ENCODE results near the gene XPNPEP1.

XPNPEP1 gene

DNA sequence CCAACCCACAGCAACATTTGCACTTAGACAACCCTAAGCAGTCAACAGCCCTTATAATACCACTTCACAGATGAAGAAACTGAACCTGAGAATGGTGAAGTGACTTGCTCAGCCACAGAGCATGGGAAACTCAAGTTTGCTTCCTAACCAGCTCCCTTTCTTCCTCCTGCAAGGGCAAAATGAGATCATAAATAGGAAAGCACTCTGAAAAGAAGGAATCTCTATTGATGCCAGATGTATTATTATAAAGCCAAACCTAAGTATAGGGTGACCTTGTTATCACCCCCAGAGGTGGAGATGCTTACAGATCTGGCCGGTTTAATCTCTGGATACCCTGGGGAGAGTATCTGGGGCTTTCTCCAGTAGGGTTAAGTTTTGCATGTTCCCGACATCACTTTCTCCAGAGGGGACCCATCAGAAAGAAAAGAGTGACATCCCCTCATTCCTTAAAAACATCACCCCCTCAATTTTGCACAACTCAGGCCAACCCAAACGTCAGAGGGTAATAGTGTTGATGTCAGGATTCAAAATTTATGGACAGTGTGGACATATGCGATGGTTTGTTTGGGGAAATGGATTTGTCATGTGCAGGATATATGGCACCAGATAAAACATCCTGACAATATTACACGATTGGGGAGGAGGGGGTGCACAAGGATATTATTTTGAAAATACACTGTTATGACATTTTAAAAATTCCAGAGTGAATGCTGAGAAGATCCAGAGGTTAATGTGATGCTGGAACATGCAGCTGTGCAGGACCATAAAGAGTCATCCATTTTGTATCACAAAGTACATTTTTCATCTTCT is 24.0 kb upstream of the XPNPEP1 start:
- no peak for DNase-seq

DNA sequence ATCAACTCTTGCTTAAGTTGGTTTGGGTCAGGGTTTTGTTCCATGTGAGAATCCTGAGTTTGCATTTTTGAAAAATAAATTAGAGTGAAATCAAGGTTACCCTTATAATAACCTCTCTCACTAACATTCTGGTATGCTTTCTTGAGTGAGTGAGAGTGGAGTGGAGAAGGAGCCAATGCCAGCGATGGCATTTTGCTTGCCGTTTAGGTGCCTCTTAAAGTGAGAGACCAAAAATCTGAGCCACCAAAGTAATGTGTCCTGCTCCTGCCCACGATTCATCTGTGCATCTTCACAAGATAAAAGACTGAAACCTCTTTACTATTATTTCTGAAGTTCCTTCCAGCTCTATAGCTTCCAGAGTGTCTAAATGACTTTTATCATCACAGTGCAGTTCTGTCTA is 23.4 kb upstream of the XPNPEP1 start:
- DNase-seq = no peak

DNA sequence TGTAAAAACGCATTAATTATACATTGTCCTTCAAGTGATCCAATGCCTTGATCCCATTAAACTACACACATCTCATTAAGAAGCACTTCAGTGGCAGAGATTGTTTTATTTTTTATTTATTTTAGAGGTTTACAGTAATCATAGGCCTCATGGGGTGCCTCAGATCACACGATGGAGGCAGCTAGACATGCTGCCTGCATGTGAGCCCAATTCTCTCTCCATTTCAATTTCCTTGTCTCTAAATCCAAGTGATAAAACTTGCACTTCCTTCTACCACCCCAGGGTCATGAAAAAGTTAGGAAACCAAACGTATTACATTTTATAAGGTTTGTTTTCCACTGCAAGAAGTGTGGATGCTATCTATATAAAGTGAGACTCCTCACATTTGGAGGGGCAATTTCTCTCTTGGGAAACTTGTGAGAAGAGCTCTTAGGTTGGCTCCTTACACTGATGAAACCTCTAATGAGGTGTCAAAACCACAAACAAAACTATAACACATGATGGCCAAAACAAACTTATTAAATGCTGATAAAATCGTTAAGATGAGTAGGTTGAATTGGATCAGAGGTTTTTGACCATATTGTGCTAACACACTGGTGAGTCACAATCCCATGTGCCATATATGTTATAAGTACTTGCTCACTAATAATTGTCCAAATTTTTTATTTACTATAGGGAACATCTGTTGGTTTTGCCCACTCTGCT is 22.3 kb upstream of the XPNPEP1 start:
- DNase-seq = no peak

DNA sequence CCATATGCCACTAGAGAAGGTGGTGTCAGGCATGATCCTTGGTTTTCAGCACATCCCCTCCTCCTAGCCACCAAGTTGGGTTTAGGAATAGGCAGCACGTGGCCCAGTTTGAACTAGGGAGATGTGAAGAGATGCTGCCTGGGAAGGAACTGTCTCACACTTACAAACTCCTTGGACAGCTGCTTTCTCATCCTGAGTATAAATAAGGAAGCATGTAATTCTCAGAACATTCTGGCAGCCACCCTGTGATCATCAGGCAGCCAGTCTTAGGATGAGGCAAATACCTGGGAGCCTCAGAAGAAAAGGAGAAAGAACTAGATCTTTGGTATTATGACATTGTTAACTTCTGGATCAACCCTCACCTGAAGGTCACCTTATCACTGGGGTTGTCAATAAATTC is 21.3 kb upstream of the XPNPEP1 start:
- DNase-seq = no peak

DNA sequence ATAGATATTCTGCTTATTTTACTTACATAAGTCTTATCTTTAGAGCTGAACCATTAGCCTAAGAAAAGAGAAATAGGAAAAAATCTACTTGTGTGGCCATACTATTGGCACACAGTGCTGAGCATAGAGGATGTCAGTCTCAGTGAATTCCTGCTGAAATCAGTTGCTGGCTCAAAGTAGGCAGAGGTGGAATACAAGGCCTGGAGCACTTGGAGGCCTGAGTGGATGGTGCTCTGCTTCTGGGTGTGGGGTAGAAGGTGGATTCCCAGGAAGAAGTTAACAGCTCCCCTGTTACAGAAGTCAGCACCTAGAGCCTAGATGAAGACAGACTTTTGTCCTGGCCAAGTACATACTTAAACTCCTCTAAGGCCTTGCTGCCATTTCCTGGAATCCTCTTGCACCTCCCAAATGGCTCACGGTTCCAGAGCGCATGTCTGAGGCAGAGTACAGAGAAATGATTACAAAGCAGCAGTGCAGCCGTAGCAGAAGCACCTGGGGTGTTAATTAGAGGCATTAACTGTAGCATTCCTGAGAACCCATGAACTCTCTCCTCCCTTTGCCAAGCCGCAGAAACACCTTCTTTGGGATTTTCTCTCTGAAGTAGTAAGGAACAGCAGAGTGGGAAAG is 18.0 kb upstream of the XPNPEP1 start:
- no peak for DNase-seq

DNA sequence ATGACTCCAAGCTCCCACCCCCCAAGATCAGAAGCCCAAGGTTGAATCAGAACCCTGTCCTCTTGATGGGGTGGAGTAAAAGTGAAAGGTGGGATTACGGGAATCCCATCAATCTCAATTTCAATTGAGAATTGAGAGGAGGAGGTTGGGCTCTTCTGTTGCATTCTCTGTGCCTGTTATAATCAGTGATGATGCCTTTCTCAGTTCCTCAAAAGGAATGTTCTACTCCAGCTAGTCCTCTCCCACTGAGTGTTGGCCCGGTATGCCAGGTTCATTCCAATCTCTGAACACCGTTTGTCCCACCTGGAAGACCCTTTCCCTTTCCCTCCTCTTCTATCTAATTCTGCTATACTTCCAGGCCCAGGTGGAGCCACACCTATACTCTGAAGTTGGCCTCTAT is 17.2 kb upstream of the XPNPEP1 start:
- no peak for DNase-seq

DNA sequence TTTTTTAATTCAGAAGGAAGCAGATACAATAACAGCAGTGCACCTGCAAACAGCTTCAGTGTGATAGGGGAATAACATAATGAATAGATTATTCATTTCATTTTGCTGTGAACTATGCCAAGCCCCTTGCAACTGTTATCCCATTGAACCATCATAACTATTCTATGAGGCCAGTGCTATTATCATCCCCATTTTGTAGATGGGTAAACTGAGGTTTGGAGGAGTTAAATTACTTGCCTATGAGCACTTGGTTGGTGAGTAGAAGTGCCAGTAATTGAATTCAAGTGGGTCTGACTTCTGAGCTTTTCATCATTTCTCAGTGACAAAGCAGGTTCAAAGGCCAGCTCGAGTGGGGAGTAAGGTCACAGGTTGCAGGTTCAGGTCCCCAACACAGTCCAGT is 16.8 kb upstream of the XPNPEP1 start:
- no peak for DNase-seq

DNA sequence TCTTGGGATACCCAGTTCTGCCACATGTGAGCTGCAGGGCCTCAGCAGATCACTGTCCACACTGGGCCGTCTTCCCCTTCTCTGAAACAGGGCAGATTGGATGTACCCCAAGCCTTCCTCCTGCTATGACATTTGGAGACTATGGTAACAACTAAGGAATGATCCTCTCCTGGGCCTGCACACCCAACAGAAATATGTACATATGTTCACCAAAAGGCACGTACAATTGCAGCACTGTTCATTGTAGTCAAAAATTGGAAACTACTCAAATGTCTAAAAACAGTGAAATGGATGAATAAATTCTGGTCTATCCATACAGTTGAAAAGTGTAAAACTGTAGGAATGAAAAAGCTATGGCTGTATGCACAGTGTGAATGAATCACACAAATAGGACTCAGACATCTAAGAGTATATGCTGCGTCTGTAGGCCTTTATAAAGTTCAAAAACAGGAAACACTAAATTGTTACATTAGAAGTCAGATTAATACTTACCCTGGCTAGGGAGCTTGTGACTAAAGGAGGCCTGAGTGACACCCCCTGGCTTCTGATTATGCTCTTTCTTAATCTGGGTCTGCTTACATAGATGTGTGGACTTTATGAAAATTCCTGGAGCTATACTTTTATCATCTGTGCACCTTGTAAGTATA is 16.1 kb upstream of the XPNPEP1 start:
- DNase-seq = no peak

DNA sequence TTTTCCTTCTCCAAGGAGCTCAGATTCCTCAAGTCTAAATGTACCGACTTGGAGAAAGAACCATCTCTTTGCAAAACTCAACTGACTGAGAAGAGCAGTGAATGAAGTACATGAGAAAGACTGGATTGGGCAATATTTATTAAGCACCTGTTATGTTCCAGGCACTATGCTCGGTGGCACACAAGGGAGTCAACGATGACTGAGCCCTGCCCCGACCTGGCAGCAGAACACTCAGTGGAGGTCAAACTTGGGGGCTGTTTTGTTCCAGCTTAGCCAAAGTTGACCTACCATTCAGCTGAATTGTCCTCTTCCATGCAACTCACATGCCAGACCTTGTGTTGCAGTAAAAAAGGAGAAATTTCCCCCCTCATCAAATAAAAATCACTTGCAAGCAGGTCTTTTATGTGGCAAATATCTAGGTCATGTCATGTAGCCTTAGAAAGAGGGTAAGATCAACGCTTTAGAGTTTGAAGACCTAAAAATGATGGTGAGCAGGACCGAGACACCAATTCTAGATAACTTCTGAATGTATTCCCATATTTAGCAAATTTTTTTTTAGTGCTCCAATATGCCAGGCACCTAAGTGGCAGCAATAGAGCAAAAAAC is 14.3 kb upstream of the XPNPEP1 start:
- DNase-seq = no peak

DNA sequence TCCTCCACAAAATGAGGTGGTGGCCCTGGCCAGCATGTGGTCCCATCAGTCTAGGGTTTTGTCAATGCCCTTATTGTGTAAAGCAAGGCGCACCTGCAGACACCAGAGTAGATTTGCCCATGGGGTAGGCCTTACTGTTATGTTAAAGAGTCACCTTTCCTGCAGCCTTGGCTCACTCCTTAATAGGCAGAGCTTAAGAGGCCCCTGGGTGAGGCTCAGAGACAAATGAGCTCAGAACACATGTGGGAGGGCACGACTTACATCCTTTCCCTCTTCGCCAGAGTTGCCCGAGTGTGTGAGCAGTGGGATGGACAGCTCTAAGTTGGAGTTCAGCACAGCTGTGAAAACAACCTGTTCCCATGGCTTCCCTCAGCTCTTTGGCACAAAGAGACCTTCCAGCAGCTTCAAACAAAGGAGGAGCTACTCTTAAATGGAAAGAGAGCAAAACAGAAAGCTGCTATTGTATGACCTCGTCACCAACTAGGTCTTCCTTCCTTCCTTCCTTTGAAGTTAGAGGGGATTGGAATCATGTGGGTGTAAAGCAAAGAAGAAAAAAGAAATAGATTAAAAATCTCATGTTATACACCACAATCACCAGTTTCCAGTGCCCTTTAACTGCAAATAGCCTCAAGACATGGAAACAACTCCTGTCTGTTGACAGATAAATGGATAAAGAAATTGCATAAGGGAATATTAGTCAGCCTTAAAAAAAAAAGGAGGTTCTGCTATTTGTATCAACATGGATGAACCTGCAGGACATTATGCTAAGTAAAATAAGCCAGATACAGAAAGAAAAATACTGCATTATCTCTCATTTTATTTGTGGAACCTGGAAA is 11.9 kb upstream of the XPNPEP1 start:
- DNase-seq = peak; percentile 47

DNA sequence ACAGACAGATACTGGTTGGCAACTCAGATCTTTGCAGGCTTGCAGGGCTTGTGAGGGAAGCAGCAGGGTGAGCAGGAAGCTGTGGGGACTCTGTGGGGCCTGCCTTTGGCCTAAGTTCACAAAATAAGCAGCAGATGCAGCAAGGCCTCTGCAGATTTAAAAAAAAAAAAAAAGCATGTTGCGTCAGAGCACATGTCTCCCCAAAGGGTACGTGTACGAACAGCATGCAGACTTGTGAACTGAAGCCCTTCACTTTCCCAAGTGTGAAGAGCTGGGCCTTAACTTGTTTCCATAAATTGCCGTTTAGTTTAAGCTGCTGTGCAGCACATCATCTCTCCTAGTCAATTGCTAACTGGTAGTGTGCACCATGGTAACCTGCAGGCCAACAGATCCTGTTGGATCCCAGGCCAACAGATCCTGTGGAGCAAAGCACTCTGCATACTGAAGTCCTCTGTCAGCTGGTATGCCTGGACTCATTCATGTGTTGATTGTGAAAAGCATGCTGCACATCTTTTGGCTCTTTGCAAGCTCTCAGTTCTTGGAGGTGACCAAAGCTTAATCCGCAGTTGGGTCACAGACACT is 10.8 kb upstream of the XPNPEP1 start:
- peak; percentile 41 for DNase-seq

DNA sequence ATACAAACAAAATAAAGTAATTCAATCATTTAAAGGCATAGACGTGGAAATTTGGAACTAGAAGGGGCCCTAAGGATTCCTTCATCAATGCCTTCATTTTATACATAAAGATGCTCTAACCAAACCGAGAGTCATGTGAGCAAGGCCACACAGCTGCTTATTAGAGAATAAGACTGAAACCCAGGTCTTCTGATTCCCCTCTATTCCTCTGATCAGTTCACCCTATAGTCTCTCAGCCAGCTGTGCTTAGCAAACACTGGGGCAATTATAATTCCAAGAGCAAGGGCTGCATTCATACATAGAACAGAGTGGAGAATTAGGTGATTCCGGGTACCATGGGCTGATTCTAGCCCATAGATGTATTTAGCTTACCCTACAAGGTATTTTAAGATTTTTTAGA is 9.7 kb upstream of the XPNPEP1 start:
- no peak for DNase-seq

DNA sequence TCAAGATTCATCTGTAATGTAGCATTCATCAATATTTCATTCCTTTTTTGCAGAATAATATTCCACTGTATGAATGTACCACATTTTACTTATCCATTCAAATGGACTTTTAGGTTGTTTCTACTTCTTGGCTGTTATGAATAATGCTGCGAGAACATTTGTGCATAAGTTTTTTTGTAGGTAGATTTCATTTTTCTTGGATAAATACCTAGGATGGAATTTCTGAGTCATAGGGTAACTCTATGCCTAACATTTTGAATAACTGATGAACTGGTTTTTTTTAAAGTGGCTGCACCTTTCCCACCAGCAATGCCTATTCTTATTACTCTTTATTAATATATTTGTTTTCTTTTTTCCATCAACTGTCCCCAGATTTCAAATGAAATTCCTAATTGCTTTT is 9.1 kb upstream of the XPNPEP1 start:
- no peak for DNase-seq

DNA sequence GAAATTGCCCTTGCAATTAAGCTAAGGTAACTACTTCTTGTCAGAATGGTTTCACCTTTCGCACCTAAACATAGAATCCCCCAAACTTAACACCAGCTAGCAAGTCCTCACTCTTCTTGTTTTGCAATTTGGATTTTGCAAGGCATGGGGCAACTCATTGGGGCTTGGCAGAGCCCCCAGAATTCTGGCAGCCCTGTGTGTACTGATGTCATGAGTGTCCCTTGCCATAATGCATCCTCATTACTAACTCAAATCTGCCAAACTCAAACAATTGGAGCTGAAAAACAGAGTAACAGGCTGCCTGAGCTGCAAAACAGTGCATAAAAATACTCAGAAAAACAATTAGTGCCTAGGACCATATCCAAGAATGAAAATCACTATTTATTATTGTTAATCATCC is 7.9 kb upstream of the XPNPEP1 start:
- DNase-seq = no peak

DNA sequence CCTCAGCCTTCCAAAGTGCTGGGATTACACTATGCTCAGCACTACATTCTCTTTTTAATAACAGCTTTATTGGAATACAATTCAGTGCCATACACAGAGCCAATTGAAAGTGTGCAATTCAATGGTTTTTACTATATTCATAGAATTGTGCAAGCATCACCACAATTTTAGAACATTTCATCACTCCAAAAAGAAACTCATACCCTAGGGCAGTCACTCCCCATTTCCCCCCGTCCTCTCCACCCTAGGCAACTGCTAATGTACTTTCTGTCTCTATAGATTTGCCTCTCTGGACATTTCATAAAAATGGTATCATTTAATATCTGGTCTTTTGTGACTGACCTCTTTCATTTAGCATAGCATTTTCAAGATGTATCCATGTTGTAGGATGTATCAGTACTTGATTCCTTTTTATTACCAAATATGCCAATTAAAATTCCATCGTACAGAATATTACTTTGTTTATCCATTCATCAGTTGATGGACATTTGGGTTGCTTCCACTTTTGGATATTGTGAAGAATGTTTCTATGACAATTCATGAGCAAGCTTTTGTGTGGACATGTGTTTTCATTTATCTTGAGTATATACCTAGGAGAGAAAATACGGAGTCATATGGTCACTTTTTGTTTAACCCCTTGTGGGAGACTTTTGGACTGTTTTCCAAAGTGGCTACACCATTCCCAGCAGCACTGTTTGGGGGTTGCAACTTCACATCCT is 6.3 kb upstream of the XPNPEP1 start:
- no peak for DNase-seq

DNA sequence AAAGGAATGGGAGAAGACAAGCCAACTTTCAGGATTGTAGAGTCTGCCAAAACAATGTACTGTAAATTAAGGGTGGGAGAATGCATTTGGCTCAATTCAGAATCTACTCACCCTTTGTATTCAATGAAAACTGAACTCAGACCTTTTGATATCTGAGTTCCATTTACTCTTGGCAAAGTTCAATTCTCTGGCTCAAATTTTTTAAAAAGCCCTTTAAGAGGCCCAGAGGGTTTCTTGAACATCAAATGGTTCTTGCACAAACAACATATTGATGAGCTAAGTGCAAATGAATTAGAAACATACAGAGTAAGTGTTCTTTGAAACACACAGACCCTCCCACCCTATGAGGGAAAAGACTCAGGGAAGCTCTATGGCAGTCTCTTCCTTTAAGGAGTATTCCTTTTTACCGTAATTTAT is 5.2 kb upstream of the XPNPEP1 start:
- no peak for DNase-seq

DNA sequence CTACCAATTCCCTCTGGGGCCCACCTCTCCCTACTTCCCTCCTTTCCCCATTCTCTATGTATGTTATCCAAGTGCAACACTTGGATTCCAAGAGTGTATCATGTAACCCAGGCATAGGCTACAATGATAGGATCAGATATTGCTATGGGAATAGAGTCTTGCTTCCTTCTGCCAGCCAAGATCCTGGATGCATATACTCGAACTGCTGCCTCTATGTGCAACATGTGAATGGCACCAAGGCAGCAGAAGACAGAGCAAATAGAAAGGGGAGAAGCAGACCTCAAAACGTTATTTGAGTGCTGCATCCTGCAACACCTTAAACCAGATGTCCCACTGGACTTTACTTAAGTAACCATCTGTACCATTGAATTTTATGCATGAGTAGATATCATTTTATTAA is 3.5 kb upstream of the XPNPEP1 start:
- no peak for DNase-seq

DNA sequence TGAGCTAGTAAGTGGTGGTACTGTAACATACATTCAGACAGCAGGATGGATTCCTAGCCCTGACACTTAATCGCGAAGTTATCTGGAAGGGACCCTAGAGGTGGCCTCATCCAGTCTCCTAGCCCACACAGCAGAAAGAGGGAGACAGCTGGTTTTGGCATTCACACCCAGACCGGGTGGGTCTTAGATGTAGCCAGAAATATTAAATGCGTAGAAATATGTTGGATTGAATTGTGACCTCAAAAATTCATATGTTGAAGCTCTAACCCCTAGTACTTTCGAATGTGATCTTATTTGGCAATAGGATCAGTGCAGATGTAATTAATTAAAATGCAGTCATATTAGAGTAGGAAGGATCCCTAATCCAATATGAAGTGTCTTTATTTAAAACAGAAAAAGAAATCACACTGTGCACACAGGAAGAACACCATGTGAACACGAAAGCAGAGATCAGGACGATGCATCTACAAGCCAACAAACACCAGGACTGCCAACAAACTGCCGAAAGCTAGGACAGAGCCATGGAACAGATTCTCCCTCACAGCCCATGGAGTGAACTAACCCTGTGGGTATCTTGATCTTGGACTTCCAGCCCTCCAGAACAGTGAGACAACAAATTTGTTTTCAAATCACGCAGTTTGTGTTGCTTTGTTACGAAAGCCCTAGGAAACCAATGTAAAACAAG is 2.9 kb upstream of the XPNPEP1 start:
- no peak for DNase-seq

DNA sequence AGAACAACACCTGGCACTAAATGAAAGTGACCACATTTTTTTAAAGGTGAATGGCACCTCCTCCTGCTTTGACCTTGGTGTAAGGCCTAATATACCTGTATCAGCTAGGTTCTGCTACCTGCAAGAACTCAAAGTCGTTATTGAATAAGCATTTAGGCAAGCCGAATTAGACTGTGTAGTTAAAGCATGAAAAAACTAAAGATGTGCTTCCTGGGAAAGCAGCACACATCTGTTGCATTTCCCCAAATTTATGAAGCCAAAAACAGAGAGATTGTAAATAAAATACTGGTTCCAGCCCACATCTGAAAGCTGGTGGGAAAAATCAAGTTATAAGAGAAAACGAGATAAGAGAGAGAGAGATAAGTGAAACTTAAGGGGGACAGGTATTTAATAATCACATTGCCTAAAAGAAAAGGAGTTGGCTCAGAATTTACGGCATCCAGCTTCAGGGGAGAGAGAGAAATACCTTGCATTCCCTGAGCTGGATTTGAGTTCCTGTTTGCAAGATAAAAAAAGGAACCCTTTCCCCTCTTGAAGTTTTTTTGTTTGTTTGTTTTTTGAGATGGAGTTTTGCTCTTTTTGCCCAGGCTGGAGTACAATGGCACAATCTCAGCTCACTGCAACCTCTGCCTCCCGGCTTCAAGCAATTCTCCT is 1.8 kb upstream of the XPNPEP1 start:
- no peak for DNase-seq

DNA sequence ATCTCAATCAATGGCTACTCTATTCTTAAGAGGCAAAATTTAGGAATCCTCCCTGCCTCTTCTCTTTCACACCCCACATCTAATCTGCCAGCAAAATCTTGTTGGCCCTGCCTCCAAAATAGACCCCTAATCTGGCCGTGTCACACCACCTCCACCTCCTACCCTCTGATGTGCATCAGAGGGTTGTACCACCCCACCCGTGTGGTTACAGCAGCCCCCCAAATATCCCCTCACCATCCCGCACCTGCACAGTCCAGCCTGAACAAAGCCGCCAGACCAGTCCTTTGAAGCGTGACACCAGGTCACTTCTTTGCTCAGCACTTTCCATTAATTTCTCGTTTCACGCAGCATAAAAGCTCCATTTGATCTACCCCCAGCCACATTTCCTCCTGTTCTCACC is 776 bp upstream of the XPNPEP1 start:
- no peak for DNase-seq

Measured in KG1 (cell line).